GM12878 (cell line): ENCODE data around the gene TRUB1. TPM values are rescaled to one million over a fixed set of nuclear protein-coding genes. Genes with fewer than 3 reads are reported as not detected.

Experiments used
- ATAC-seq: fragments of 200-7000 bp; cut with Tn5 transposase; 3 replicates; pipeline ENCODE4 v1.9.1; 2020; ENCODE audit warnings: mild to moderate bottlenecking, moderate library complexity
- BruUV-seq: library from RNA; stranded (reverse); fragments of 400-500 nt; replicated peaks from 2 replicates; lab custom pipeline; 2021; lab: Mats Ljungman, UMichigan
- CTCF ChIA-PET: fragments of 300-600 bp; sonication (Branson Sonifier 250); formaldehyde crosslinking; extraction: SDS; loops from one replicate; lab custom pipeline; 2021; ENCODE audit warnings: inconsistent platforms; lab: Yijun Ruan, JAX
- POLR2A ChIA-PET: fragments of 350-600 bp; formaldehyde crosslinking; extraction: SDS; loops from one replicate; lab custom pipeline; 2021; ENCODE audit warnings: inconsistent platforms; lab: Charles Lee
- RAD21 ChIA-PET: fragments of 300-600 bp; sonication (Branson Sonifier 250); formaldehyde crosslinking; loops from one replicate; lab custom pipeline; 2023; ENCODE audit warnings: antibody characterized with exemption; ENCODE audit not compliant: unreplicated experiment; lab: Charles Lee
- SMC1A ChIA-PET: fragments of 300-600 bp; sonication (Branson Sonifier 250); formaldehyde crosslinking; loops from one replicate; lab custom pipeline; 2023; ENCODE audit not compliant: unreplicated experiment, uncharacterized antibody; lab: Charles Lee
- DNase-seq: peaks from one replicate; pipeline ENCODE4 v3.0.0-alpha.2; 2011; ENCODE audit warnings: low read depth, low spot score
- FAIRE-seq: peaks from 3 replicates; lab custom pipeline; 2011; peaks lifted over from hg19 to GRCh38; lab: Jason Lieb, UNC
- H2AFZ ChIP-seq: 2 replicates; pipeline ENCODE4 v1.6.0; 2011; ENCODE audit warnings: low read depth, low read length, control low read depth; ENCODE audit not compliant: control insufficient read depth
- H3K27ac ChIP-seq: 2 replicates; pipeline ENCODE4 v1.5.1; 2011; ENCODE audit warnings: control low read depth; ENCODE audit not compliant: control insufficient read depth, insufficient read depth
- H3K27me3 ChIP-seq, 2 experiments: replicated peaks in 1 of 2; 2 replicates each; pipeline versions ENCODE4 v1.6.0 to v1.6.1; 2011; ENCODE audit warnings: low read length in 1 of 2; ENCODE audit not compliant: control insufficient read depth in 2 of 2, insufficient read depth in 2 of 2
- H3K36me3 ChIP-seq, 2 experiments: 2 replicates each; pipeline ENCODE4 v1.5.1; 2011; ENCODE audit warnings: low read length in 1 of 2; ENCODE audit not compliant: control insufficient read depth in 2 of 2, insufficient read depth in 2 of 2
- H3K4me1 ChIP-seq: 2 replicates; pipeline ENCODE4 v1.6.1; 2011; ENCODE audit warnings: mild to moderate bottlenecking, low read length, moderate library complexity, mixed read lengths; ENCODE audit not compliant: control insufficient read depth, insufficient read depth
- H3K4me2 ChIP-seq: 2 replicates; pipeline ENCODE4 v1.6.0; 2011; ENCODE audit warnings: control low read depth; ENCODE audit not compliant: control insufficient read depth, insufficient read depth
- H3K4me3 ChIP-seq: fragments of 200-600 bp; sonication (generic); 2 replicates; pipeline ENCODE4 v1.5.1; 2016
- H3K79me2 ChIP-seq: 2 replicates; pipeline ENCODE4 v1.6.0; 2011; ENCODE audit warnings: low read length; ENCODE audit not compliant: control insufficient read depth, insufficient read depth
- H3K9ac ChIP-seq: 2 replicates; pipeline ENCODE4 v1.8.0; 2011; ENCODE audit warnings: low read length, control low read depth, mixed read lengths; ENCODE audit not compliant: control insufficient read depth, insufficient read depth
- H3K9me3 ChIP-seq: replicated peaks from 3 replicates; pipeline ENCODE4 v1.5.1; 2011; ENCODE audit warnings: mild to moderate bottlenecking, low read length; ENCODE audit not compliant: control insufficient read depth, insufficient read depth
- H4K20me1 ChIP-seq: 2 replicates; pipeline ENCODE4 v1.6.0; 2011; ENCODE audit not compliant: control insufficient read depth, insufficient read depth
- ATF7 ChIP-seq: fragments of 450-650 bp; IDR thresholded peaks from 2 replicates; pipeline ENCODE4 v1.6.1; 2016; ENCODE audit warnings: low read depth, mild to moderate bottlenecking
- CREM ChIP-seq: IDR thresholded peaks from 2 replicates; pipeline ENCODE4 v1.6.1; 2014; ENCODE audit warnings: antibody characterized with exemption, low read depth
- NFIC ChIP-seq: IDR thresholded peaks from 2 replicates; pipeline ENCODE4 v1.6.1; 2012; ENCODE audit warnings: low read depth, mild to moderate bottlenecking, inconsistent platforms, low read length, moderate library complexity
- RAD51 ChIP-seq: fragments of 450-650 bp; IDR thresholded peaks from 2 replicates; pipeline ENCODE4 v1.6.1; 2016; ENCODE audit warnings: moderate library complexity, mild to moderate bottlenecking, inconsistent platforms
- SP1 ChIP-seq: IDR thresholded peaks from one replicate; pipeline ENCODE4 v1.6.1; 2011; ENCODE audit warnings: low read depth, low read length
- TARDBP ChIP-seq: IDR thresholded peaks from 2 replicates; pipeline ENCODE4 v1.6.1; 2016; ENCODE audit warnings: borderline replicate concordance
- ZZZ3 ChIP-seq: IDR thresholded peaks from 2 replicates; pipeline ENCODE4 v1.6.1; 2011; ENCODE audit warnings: low read depth; ENCODE audit not compliant: control insufficient read depth, insufficient read length
- WGBS: methylation state at CpG from one replicate; pipeline ENCODE4 v1.1.6; 2016; ENCODE audit warnings: low lambda C conversion rate; ENCODE audit not compliant: insufficient replicate concordance, insufficient coverage; ENCODE audit errors: missing lambda C conversion rate; 5-methylcytosine and 5-hydroxymethylcytosine counted together
- in situ Hi-C: fragments of 300-500 bp; cut with MboI; formaldehyde crosslinking; loops from 9 replicates; pipeline ENCODE4 v1.14.3; 2018; ENCODE audit warnings: mixed read lengths
- intact Hi-C: fragments of 100-400 bp; cut with micrococcal nuclease; formaldehyde crosslinking; loops from one replicate; pipeline ENCODE4 v1.14.2; 2022; ENCODE audit not compliant: unreplicated experiment
- polyA plus RNA-seq, 11 experiments: library from polyadenylated mRNA; depleted of rRNA in 4 of 11; unstranded in 6 of 11; stranded (reverse) in 5 of 11; fragments of >200 nt; fragmentation: Nextera tagmentation in 4 of 11; fragmentation: Illumina TruSeq in 1 of 11; extraction: Ambion mirVana in 4 of 11; extraction: Trizol in 1 of 11; gene quantifications; 1 replicate in 1 of 11; 2 replicates in 10 of 11; pipeline versions ENCODE4 v1.2.1 to v1.2.3, GENCODE V29; 2011 to 2016; ENCODE audit warnings: inconsistent platforms in 2 of 11, missing spikeins in 2 of 11, low read depth in 1 of 11
- total RNA-seq, 4 experiments: library from RNA; depleted of rRNA in 3 of 4; stranded (reverse); fragments of >200 nt in 3 of 4; fragmentation: Illumina TruSeq in 1 of 4; extraction: Trizol in 1 of 4; gene quantifications; 2 replicates each; pipeline versions ENCODE4 v1.2.1 to v1.2.3, GENCODE V29; 2013 to 2021
- TF ChIP-seq, protein P1 (sequence below): IDR thresholded peaks from 2 replicates; pipeline ENCODE4 v1.6.1; 2011; ENCODE audit warnings: mild to moderate bottlenecking, low read depth, low read length, moderate library complexity; ENCODE audit not compliant: insufficient replicate concordance
- TF ChIP-seq, protein P2 (sequence below): fragments of 450-650 bp; IDR thresholded peaks from 2 replicates; pipeline ENCODE4 v1.6.1; 2014; ENCODE audit warnings: mild to moderate bottlenecking
- TF ChIP-seq, protein P3 (sequence below): IDR thresholded peaks from 2 replicates; pipeline ENCODE4 v1.6.1; 2011; ENCODE audit warnings: low read depth, low read length, improper control_type of control experiment, borderline replicate concordance
- TF ChIP-seq, protein P4 (sequence below): fragments of 450-650 bp; IDR thresholded peaks from 2 replicates; pipeline ENCODE4 v1.6.1; 2018; ENCODE audit warnings: mild to moderate bottlenecking, low read depth, moderate library complexity; ENCODE audit not compliant: partially characterized antibody
- TF ChIP-seq, protein P5 (sequence below): fragments of 450-650 bp; IDR thresholded peaks from 2 replicates; pipeline ENCODE4 v1.6.1; 2017; ENCODE audit warnings: mild to moderate bottlenecking, moderate library complexity

TRUB1 gene
- total and polyA plus RNA-seq, 10 of the 15 experiments (the other 5 are each of a cell fraction or from before 2014, with no cell fraction given): 8.1 to 24.0 (median 15.9) TPM

DNA sequence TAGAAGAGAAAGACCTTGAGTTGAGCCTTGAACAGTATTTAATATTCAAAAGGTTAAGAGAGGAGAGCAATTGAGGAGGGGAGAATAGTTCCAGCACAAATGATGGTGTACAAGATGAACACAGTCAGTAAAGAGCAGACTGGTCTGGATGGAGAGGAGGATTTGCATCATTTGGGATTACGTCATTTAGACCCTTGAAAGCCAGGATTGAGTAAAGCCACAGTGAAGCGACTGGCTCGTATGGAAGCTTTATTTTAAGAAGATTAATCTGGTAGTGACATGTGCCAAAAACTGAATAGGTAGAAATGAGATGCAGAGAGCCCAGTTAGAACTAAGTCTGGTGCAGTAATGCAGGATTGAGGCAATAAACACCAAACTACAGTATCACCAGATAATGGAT lies 52.6 kb downstream of the TRUB1 start:
- Histone ChIP-seq H3K79me2 (no peaks in the 10 kb centered on the region), H3K9me3 (no peaks in the 10 kb centered on the region; the same call in 2 of the 3 replicates), H3K9ac (no peak overlapping the region), H4K20me1 (no peaks in the 10 kb centered on the region), H3K27me3 (no peaks in the 10 kb centered on the region), H3K4me3 (no peak overlapping the region), H3K4me1 (no peaks in the 10 kb centered on the region), H2AFZ (no peak overlapping the region), H3K36me3 (no peaks in the 10 kb centered on the region), H3K4me2 (no peak overlapping the region), H3K27ac (no peak overlapping the region)
- RAD21 ChIA-PET: no interaction called here
- BruUV-seq: no TSS peak
- POLR2A ChIA-PET: no interaction called here
- SMC1A ChIA-PET: interaction anchor here (2.1 kb wide), 1 partner anchor 12 kb away, joined by 9 read pairs; no protein-coding TSS in a partner anchor
- DNase-seq (no peak), ATAC-seq (no peak), FAIRE-seq (no peak)
- CTCF ChIA-PET: no interaction called here
- intact Hi-C loops: no loop called here
- WGBS: 88% methylated on average over 3 of the region's 3 CpGs
- in situ Hi-C loops: no loop called here
- TF ChIP-seq, protein P1, sequence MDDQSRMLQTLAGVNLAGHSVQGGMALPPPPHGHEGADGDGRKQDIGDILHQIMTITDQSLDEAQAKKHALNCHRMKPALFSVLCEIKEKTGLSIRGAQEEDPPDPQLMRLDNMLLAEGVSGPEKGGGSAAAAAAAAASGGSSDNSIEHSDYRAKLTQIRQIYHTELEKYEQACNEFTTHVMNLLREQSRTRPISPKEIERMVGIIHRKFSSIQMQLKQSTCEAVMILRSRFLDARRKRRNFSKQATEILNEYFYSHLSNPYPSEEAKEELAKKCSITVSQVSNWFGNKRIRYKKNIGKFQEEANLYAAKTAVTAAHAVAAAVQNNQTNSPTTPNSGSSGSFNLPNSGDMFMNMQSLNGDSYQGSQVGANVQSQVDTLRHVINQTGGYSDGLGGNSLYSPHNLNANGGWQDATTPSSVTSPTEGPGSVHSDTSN: no peak
- TF ChIP-seq RAD51 (no peak), ZZZ3 (no peak), TARDBP (no peak), ATF7 (no peak), CREM (no peak), SP1 (no peak), NFIC (no peak)
- TF ChIP-seq, protein P2, sequence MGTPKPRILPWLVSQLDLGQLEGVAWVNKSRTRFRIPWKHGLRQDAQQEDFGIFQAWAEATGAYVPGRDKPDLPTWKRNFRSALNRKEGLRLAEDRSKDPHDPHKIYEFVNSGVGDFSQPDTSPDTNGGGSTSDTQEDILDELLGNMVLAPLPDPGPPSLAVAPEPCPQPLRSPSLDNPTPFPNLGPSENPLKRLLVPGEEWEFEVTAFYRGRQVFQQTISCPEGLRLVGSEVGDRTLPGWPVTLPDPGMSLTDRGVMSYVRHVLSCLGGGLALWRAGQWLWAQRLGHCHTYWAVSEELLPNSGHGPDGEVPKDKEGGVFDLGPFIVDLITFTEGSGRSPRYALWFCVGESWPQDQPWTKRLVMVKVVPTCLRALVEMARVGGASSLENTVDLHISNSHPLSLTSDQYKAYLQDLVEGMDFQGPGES: no peak
- TF ChIP-seq, protein P3, sequence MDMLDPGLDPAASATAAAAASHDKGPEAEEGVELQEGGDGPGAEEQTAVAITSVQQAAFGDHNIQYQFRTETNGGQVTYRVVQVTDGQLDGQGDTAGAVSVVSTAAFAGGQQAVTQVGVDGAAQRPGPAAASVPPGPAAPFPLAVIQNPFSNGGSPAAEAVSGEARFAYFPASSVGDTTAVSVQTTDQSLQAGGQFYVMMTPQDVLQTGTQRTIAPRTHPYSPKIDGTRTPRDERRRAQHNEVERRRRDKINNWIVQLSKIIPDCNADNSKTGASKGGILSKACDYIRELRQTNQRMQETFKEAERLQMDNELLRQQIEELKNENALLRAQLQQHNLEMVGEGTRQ: no peak
- TF ChIP-seq, protein P4, sequence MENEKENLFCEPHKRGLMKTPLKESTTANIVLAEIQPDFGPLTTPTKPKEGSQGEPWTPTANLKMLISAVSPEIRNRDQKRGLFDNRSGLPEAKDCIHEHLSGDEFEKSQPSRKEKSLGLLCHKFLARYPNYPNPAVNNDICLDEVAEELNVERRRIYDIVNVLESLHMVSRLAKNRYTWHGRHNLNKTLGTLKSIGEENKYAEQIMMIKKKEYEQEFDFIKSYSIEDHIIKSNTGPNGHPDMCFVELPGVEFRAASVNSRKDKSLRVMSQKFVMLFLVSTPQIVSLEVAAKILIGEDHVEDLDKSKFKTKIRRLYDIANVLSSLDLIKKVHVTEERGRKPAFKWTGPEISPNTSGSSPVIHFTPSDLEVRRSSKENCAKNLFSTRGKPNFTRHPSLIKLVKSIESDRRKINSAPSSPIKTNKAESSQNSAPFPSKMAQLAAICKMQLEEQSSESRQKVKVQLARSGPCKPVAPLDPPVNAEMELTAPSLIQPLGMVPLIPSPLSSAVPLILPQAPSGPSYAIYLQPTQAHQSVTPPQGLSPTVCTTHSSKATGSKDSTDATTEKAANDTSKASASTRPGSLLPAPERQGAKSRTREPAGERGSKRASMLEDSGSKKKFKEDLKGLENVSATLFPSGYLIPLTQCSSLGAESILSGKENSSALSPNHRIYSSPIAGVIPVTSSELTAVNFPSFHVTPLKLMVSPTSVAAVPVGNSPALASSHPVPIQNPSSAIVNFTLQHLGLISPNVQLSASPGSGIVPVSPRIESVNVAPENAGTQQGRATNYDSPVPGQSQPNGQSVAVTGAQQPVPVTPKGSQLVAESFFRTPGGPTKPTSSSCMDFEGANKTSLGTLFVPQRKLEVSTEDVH: no peak
- TF ChIP-seq, protein P5, sequence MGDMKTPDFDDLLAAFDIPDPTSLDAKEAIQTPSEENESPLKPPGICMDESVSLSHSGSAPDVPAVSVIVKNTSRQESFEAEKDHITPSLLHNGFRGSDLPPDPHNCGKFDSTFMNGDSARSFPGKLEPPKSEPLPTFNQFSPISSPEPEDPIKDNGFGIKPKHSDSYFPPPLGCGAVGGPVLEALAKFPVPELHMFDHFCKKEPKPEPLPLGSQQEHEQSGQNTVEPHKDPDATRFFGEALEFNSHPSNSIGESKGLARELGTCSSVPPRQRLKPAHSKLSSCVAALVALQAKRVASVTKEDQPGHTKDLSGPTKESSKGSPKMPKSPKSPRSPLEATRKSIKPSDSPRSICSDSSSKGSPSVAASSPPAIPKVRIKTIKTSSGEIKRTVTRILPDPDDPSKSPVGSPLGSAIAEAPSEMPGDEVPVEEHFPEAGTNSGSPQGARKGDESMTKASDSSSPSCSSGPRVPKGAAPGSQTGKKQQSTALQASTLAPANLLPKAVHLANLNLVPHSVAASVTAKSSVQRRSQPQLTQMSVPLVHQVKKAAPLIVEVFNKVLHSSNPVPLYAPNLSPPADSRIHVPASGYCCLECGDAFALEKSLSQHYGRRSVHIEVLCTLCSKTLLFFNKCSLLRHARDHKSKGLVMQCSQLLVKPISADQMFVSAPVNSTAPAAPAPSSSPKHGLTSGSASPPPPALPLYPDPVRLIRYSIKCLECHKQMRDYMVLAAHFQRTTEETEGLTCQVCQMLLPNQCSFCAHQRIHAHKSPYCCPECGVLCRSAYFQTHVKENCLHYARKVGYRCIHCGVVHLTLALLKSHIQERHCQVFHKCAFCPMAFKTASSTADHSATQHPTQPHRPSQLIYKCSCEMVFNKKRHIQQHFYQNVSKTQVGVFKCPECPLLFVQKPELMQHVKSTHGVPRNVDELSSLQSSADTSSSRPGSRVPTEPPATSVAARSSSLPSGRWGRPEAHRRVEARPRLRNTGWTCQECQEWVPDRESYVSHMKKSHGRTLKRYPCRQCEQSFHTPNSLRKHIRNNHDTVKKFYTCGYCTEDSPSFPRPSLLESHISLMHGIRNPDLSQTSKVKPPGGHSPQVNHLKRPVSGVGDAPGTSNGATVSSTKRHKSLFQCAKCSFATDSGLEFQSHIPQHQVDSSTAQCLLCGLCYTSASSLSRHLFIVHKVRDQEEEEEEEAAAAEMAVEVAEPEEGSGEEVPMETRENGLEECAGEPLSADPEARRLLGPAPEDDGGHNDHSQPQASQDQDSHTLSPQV: no peak
